OCI-LY1 (cell line): ENCODE results near the gene TFAP2E.

Source experiments
- EZH2 ChIP-seq: fragments of 200-600 bp; sonication (generic), shearing (Covaris generic); IDR thresholded peaks from 2 replicates; pipeline ENCODE4 v1.8.0; 2017; ENCODE audit warnings: borderline replicate concordance, mixed run types, mild to moderate bottlenecking, antibody characterized with exemption, low read length, moderate library complexity, mixed read lengths
- TF ChIP-seq, protein P1 (sequence below): fragments of 200-600 bp; sonication (generic), shearing (Covaris generic); IDR thresholded peaks from 2 replicates; pipeline ENCODE4 v1.5.1; 2017; ENCODE audit warnings: mild to moderate bottlenecking, antibody characterized with exemption, low read length, moderate library complexity, mixed read lengths

DNA sequence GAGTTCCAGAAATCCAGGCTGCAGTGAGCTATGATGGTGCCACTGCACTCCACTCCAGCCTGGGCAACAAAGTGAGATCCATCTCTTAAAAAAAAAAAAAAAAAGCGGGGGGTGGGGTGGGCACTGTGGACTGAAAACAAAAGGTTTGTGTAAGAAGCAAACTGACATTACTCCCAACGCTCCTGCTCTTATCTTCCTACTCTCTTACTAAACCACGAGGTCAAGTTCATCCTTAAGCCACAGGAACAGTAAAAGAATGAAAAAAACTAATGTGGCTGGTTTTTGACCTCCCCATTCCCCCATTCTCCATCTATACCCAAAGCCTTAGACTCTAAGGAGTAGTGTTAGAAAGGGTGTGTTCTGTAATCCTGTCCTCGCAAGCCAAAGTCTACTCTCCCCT, 30.8 kb downstream of the TFAP2E start:
- TF ChIP-seq, protein P1, sequence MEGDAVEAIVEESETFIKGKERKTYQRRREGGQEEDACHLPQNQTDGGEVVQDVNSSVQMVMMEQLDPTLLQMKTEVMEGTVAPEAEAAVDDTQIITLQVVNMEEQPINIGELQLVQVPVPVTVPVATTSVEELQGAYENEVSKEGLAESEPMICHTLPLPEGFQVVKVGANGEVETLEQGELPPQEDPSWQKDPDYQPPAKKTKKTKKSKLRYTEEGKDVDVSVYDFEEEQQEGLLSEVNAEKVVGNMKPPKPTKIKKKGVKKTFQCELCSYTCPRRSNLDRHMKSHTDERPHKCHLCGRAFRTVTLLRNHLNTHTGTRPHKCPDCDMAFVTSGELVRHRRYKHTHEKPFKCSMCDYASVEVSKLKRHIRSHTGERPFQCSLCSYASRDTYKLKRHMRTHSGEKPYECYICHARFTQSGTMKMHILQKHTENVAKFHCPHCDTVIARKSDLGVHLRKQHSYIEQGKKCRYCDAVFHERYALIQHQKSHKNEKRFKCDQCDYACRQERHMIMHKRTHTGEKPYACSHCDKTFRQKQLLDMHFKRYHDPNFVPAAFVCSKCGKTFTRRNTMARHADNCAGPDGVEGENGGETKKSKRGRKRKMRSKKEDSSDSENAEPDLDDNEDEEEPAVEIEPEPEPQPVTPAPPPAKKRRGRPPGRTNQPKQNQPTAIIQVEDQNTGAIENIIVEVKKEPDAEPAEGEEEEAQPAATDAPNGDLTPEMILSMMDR, result no peak
- no peak for TF ChIP-seq EZH2
